Keratinocyte (primary cell): ENCODE data around the gene ANXA11. TPM values are rescaled to one million over a fixed set of nuclear protein-coding genes. Genes with fewer than 3 reads are reported as not detected.

Experiments used
- DNase-seq: peaks from one replicate; pipeline ENCODE4 v3.0.0-alpha.2; 2011; ENCODE audit warnings: low read depth, missing footprints, low spot score
- FAIRE-seq: peaks from 2 replicates; lab custom pipeline; 2011; peaks lifted over from hg19 to GRCh38; lab: Jason Lieb, UNC
- H2AFZ ChIP-seq: 2 replicates; pipeline ENCODE4 v1.6.0; 2012; ENCODE audit warnings: low read length, control low read depth, inconsistent platforms; ENCODE audit not compliant: control insufficient read depth
- H3K27ac ChIP-seq: 2 replicates; pipeline ENCODE4 v1.5.1; 2011; ENCODE audit warnings: low read length; ENCODE audit not compliant: control insufficient read depth, insufficient read depth
- H3K27me3 ChIP-seq: 3 replicates; pipeline ENCODE4 v1.6.0; 2011; ENCODE audit warnings: low read length; ENCODE audit not compliant: control insufficient read depth, insufficient read depth; ENCODE audit errors: extremely low read depth
- H3K36me3 ChIP-seq, 2 experiments: 2 replicates in 1 of 2; 3 replicates in 1 of 2; pipeline ENCODE4 v1.5.1; 2011; ENCODE audit warnings: low read length in 2 of 2, mild to moderate bottlenecking in 1 of 2; ENCODE audit not compliant: control insufficient read depth in 2 of 2, insufficient read depth in 2 of 2; ENCODE audit errors: extremely low read depth in 1 of 2
- H3K4me1 ChIP-seq: 3 replicates; pipeline ENCODE4 v1.5.1; 2011; ENCODE audit warnings: low read length; ENCODE audit not compliant: control insufficient read depth, insufficient read depth; ENCODE audit errors: extremely low read depth
- H3K4me2 ChIP-seq: 3 replicates; pipeline ENCODE4 v1.6.0; 2011; ENCODE audit warnings: low read depth, low read length; ENCODE audit not compliant: control insufficient read depth, insufficient read depth; ENCODE audit errors: extremely low read depth
- H3K4me3 ChIP-seq, 3 experiments: fragments of 200-600 bp in 1 of 3; sonication (generic) in 1 of 3; 2 replicates in 2 of 3; 3 replicates in 1 of 3; pipeline ENCODE4 v1.5.1; 2011 to 2016; ENCODE audit warnings: low read length in 3 of 3, mild to moderate bottlenecking in 3 of 3, control low read depth in 2 of 3, inconsistent platforms in 1 of 3, low read depth in 1 of 3, mixed read lengths in 1 of 3, mixed run types in 1 of 3, moderate library complexity in 1 of 3; ENCODE audit not compliant: control insufficient read depth in 2 of 3, insufficient read depth in 2 of 3; ENCODE audit errors: extremely low read depth in 1 of 3
- H3K79me2 ChIP-seq: 2 replicates; pipeline ENCODE4 v1.6.0; 2012; ENCODE audit warnings: low read length; ENCODE audit not compliant: control insufficient read depth, insufficient read depth
- H3K9ac ChIP-seq: 3 replicates; pipeline ENCODE4 v1.6.0; 2011; ENCODE audit warnings: low read length; ENCODE audit not compliant: control insufficient read depth, insufficient read depth; ENCODE audit errors: extremely low read depth
- H3K9me1 ChIP-seq: 3 replicates; pipeline ENCODE4 v1.6.0; 2011; ENCODE audit warnings: low read length; ENCODE audit not compliant: control insufficient read depth, insufficient read depth; ENCODE audit errors: extremely low read depth
- H3K9me3 ChIP-seq: 2 replicates; pipeline ENCODE4 v1.5.1; 2012; ENCODE audit warnings: low read depth, low read length; ENCODE audit not compliant: control insufficient read depth
- H4K20me1 ChIP-seq: 3 replicates; pipeline ENCODE4 v1.6.0; 2011; ENCODE audit warnings: low read length; ENCODE audit not compliant: control insufficient read depth, insufficient read depth; ENCODE audit errors: extremely low read depth
- CTCF ChIP-seq, 3 experiments: IDR thresholded peaks in 1 of 3; conservative IDR thresholded peaks in 1 of 3; optimal IDR thresholded peaks in 1 of 3; 2 replicates in 2 of 3; 3 replicates in 1 of 3; pipeline versions ENCODE3 to v1.5.1; 2011; ENCODE audit warnings: low read length in 3 of 3, mild to moderate bottlenecking in 3 of 3, moderate library complexity in 2 of 3, control low read depth in 1 of 3, inconsistent platforms in 1 of 3; ENCODE audit not compliant: insufficient read depth in 2 of 3; ENCODE audit errors: extremely low read depth in 1 of 3
- EZH2 ChIP-seq: IDR thresholded peaks from one replicate; pipeline ENCODE4 v1.6.1; 2012; ENCODE audit warnings: inconsistent platforms, mild to moderate bottlenecking, low read length, moderate library complexity
- dilution Hi-C: fragments of 300-500 bp; cut with MboI; formaldehyde crosslinking; loops from one replicate; pipeline ENCODE4 v1.7.0; 2020; ENCODE audit warnings: low sequenced_read_pairs; ENCODE audit not compliant: extremely low pct_ligation_motif_present
- polyA plus RNA-seq, 5 experiments: library from polyadenylated mRNA; depleted of rRNA in 3 of 5; stranded (reverse) in 3 of 5; stranded (forward) in 1 of 5; unstranded in 1 of 5; fragments of >200 nt; gene quantifications; 1 replicate in 1 of 5; 2 replicates in 3 of 5; 3 replicates in 1 of 5; pipeline versions ENCODE4 v1.2.1 to v1.2.3, GENCODE V29; 2011 to 2012; ENCODE audit warnings: missing spikeins in 2 of 5, low read depth in 1 of 5, low replicate concordance in 1 of 5

The ANXA11 gene
- polyA plus RNA-seq, 1 donor (not counting 4 experiments of a cell fraction or from before 2014, with no cell fraction given), result 97.9 TPM

GRCh38 chr10:80161321-80162083, 43.8 kb downstream of the ANXA11 start:
- peaks cover 62% of the 10 kb centered on the region for H3K4me1 ChIP-seq
- H4K20me1 ChIP-seq, result no peaks in the 10 kb centered on the region
- TF ChIP-seq CTCF (optimal IDR thresholded peaks at IDR 0.05 in 1 of 3, IDR thresholded peaks at IDR 0.05 in 1 of 3, conservative IDR thresholded peaks at IDR 0.05 in 1 of 3; ENCODE audit: extremely low read depth in 1 of 3, insufficient read depth in 2 of 3, low read length in 3 of 3) (no peak), EZH2 (no peak)
- H3K9me3 ChIP-seq, result no peaks in the 10 kb centered on the region
- DNase-seq (no peak), FAIRE-seq (no peak)
- H3K79me2 ChIP-seq, result no peaks in the 10 kb centered on the region
- no peak overlapping the region for H2AFZ ChIP-seq
- dilution Hi-C loops, result no loop called here
- H3K4me3 ChIP-seq, result no peak overlapping the region
- H3K27me3 ChIP-seq, result no peaks in the 10 kb centered on the region
- H3K4me2 ChIP-seq, result no peak overlapping the region
- no peak overlapping the region for H3K9ac ChIP-seq
- H3K9me1 ChIP-seq, result peaks cover 10% of the 10 kb centered on the region
- H3K36me3 ChIP-seq, result peaks cover 41% of the 10 kb centered on the region in 2 experiments
- no peak overlapping the region for H3K27ac ChIP-seq

- no peak overlapping the region for H3K9ac ChIP-seq
These were observed 44.7 kb downstream of the ANXA11 start for GRCh38 chr10:80160361-80161320.

More at GRCh38 chr10:80160361-80161320, 44.7 kb downstream of the ANXA11 start:
- Histone ChIP-seq H3K36me3 (peaks cover 41% of the 10 kb centered on the region in 2 experiments), H3K27ac (no peak overlapping the region), H3K4me3 (no peak overlapping the region), H3K9me1 (peaks cover 10% of the 10 kb centered on the region), H3K79me2 (no peaks in the 10 kb centered on the region), H3K9me3 (no peaks in the 10 kb centered on the region), H3K4me1 (peaks cover 62% of the 10 kb centered on the region), H4K20me1 (no peaks in the 10 kb centered on the region), H3K27me3 (no peaks in the 10 kb centered on the region), H2AFZ (no peak overlapping the region), H3K4me2 (no peak overlapping the region)
- no peak for TF ChIP-seq EZH2
- TF ChIP-seq CTCF (optimal IDR thresholded peaks at IDR 0.05 in 1 of 3, IDR thresholded peaks at IDR 0.05 in 1 of 3, conservative IDR thresholded peaks at IDR 0.05 in 1 of 3; ENCODE audit: extremely low read depth in 1 of 3, insufficient read depth in 2 of 3, low read length in 3 of 3), result no peak
- no peak for DNase-seq
- no peak for FAIRE-seq
- dilution Hi-C loops, result no loop called here
